BLaER1 treated with 17β-estradiol and CSF1 and Interleukin-3, amounts not matched to agents 10 nM and 100 nM (cell line): ENCODE results near the gene ZZZ3.
A peak's percentile ranks its signal among the peaks of the same experiment; 100 is the strongest.

ENCODE experiments used
- H3K27ac ChIP-seq, 11 experiments: shearing (Covaris generic); formaldehyde crosslinking; 2 replicates each; pipeline ENCODE4 v1.8.1; 2022
- H3K27me3 ChIP-seq, 11 experiments: shearing (Covaris generic); formaldehyde crosslinking; 2 replicates each; pipeline ENCODE4 v1.8.1; 2022
- H3K36me3 ChIP-seq, 11 experiments: shearing (Covaris generic); formaldehyde crosslinking; 2 replicates each; pipeline ENCODE4 v1.8.1; 2022
- H3K4me1 ChIP-seq, 10 experiments: shearing (Covaris generic); formaldehyde crosslinking; 2 replicates each; pipeline ENCODE4 v1.8.1; 2022
- H3K4me2 ChIP-seq, 11 experiments: shearing (Covaris generic); formaldehyde crosslinking; 2 replicates each; pipeline ENCODE4 v1.8.1; 2022
- H3K4me3 ChIP-seq, 10 experiments: shearing (Covaris generic); formaldehyde crosslinking; 2 replicates each; pipeline ENCODE4 v1.8.1; 2022
- H3K9ac ChIP-seq, 11 experiments: shearing (Covaris generic); formaldehyde crosslinking; 2 replicates each; pipeline ENCODE4 v1.8.1; 2022
- H3K9me3 ChIP-seq, 11 experiments: shearing (Covaris generic); formaldehyde crosslinking; replicated peaks in 1 of 11; 2 replicates each; pipeline ENCODE4 v1.8.1; 2022
- H4K20me1 ChIP-seq, 11 experiments: shearing (Covaris generic); formaldehyde crosslinking; 2 replicates each; pipeline ENCODE4 v1.8.1; 2022
- Cebpa-rat ChIP-seq, 11 experiments: shearing (Covaris generic); IDR thresholded peaks; 2 replicates each; pipeline ENCODE4 v1.8.1; 2022

The ZZZ3 gene

GRCh38 chr1:77673716-77674355 is 8.6 kb downstream of the ZZZ3 start:
- H3K4me2 ChIP-seq: no peak overlapping the region
- no peaks in the 10 kb centered on the region for H3K9me3 ChIP-seq
- no peaks in the 10 kb centered on the region for H3K27me3 ChIP-seq
- H4K20me1 ChIP-seq: peaks cover 50 to 100% (median 100%) of the 10 kb centered on the region in 11 experiments; a peak in 21 of 22 replicates
- no peak for TF ChIP-seq Cebpa-rat (IDR thresholded peaks at IDR 0.05)
- no peak overlapping the region for H3K4me3 ChIP-seq
- H3K36me3 ChIP-seq: peaks cover 3 to 30% (median 17%) of the 10 kb centered on the region in 11 experiments; a peak in 14 of 22 replicates
- peaks cover 0 to 17% (median 0%) of the 10 kb centered on the region in 10 experiments; a peak in 8 of 20 replicates for H3K4me1 ChIP-seq
- H3K27ac ChIP-seq: no peak overlapping the region
- H3K9ac ChIP-seq: no peak overlapping the region

GRCh38 chr1:77673030-77673429 is 9.4 kb downstream of the ZZZ3 start:
- H3K36me3 ChIP-seq: peaks cover 3 to 26% (median 17%) of the 10 kb centered on the region in 11 experiments; a peak in 14 of 22 replicates
- H3K9ac ChIP-seq: no peak overlapping the region
- H4K20me1 ChIP-seq: peaks cover 48 to 100% (median 100%) of the 10 kb centered on the region in 11 experiments; a peak in 21 of 22 replicates
- H3K9me3 ChIP-seq: no peaks in the 10 kb centered on the region
- H3K4me1 ChIP-seq: peaks cover 0 to 17% (median 0%) of the 10 kb centered on the region in 10 experiments; a peak in 8 of 20 replicates
- H3K27ac ChIP-seq: no peak overlapping the region
- H3K4me3 ChIP-seq: no peak overlapping the region
- no peak overlapping the region for H3K4me2 ChIP-seq
- TF ChIP-seq Cebpa-rat (IDR thresholded peaks at IDR 0.05): no peak
- no peaks in the 10 kb centered on the region for H3K27me3 ChIP-seq

GRCh38 chr1:77672374-77672773 is 10.1 kb downstream of the ZZZ3 start:
- Histone ChIP-seq H3K27ac (no peak overlapping the region), H3K9ac (no peak overlapping the region), H3K4me2 (0 out of 22 replicates have a peak overlapping the region, but pooled peaks of 1 of the 11 experiments have one; percentile 1), H3K4me3 (no peak overlapping the region), H3K27me3 (no peaks in the 10 kb centered on the region), H3K36me3 (peaks cover 3 to 25% (median 17%) of the 10 kb centered on the region in 11 experiments; a peak in 14 of 22 replicates), H3K4me1 (peaks cover 0 to 17% (median 0%) of the 10 kb centered on the region in 10 experiments; a peak in 7 of 20 replicates), H3K9me3 (no peaks in the 10 kb centered on the region), H4K20me1 (peaks cover 53 to 100% (median 100%) of the 10 kb centered on the region in 11 experiments; a peak in 21 of 22 replicates)
- no peak for TF ChIP-seq Cebpa-rat (IDR thresholded peaks at IDR 0.05)

GRCh38 chr1:77671836-77672235 is 10.6 kb downstream of the ZZZ3 start:
- Histone ChIP-seq H3K9me3 (no peaks in the 10 kb centered on the region), H3K36me3 (peaks cover 3 to 20% (median 13%) of the 10 kb centered on the region in 11 experiments; a peak in 14 of 22 replicates), H3K4me2 (0 out of 22 replicates have a peak overlapping the region, but pooled peaks of 1 of the 11 experiments have one; percentile 1), H3K27ac (no peak overlapping the region), H3K4me1 (peaks cover 0 to 17% (median 0%) of the 10 kb centered on the region in 10 experiments; a peak in 7 of 20 replicates), H4K20me1 (peaks cover 48 to 100% (median 100%) of the 10 kb centered on the region in 11 experiments; a peak in 21 of 22 replicates), H3K9ac (no peak overlapping the region), H3K27me3 (no peaks in the 10 kb centered on the region), H3K4me3 (no peak overlapping the region)
- no peak for TF ChIP-seq Cebpa-rat (IDR thresholded peaks at IDR 0.05)

GRCh38 chr1:77670330-77670729 is 12.1 kb downstream of the ZZZ3 start:
- H3K9ac ChIP-seq: no peak overlapping the region
- H3K27ac ChIP-seq: no peak overlapping the region
- H3K27me3 ChIP-seq: no peaks in the 10 kb centered on the region
- peaks cover 3 to 22% (median 12%) of the 10 kb centered on the region in 11 experiments; a peak in 10 of 22 replicates for H3K36me3 ChIP-seq
- no peak overlapping the region for H3K4me3 ChIP-seq
- no peak for TF ChIP-seq Cebpa-rat (IDR thresholded peaks at IDR 0.05)
- H3K4me1 ChIP-seq: peaks cover 0 to 17% (median 0%) of the 10 kb centered on the region in 10 experiments; a peak in 7 of 20 replicates
- H3K9me3 ChIP-seq: 0 out of 22 replicates have a peak, but pooled peaks cover 0 to 4% (median 0%) of the 10 kb centered on the region in 11 experiments
- no peak overlapping the region for H3K4me2 ChIP-seq
- peaks cover 52 to 100% (median 99%) of the 10 kb centered on the region in 11 experiments; a peak in 21 of 22 replicates for H4K20me1 ChIP-seq

GRCh38 chr1:77668924-77669449 is 13.5 kb downstream of the ZZZ3 start:
- Histone ChIP-seq H3K4me3 (no peak overlapping the region), H3K9ac (no peak overlapping the region), H3K9me3 (0 out of 22 replicates have a peak, but pooled peaks cover 0 to 4% (median 0%) of the 10 kb centered on the region in 11 experiments), H3K36me3 (peaks cover 0 to 16% (median 11%) of the 10 kb centered on the region in 11 experiments; a peak in 9 of 22 replicates), H4K20me1 (peaks cover 49 to 100% (median 99%) of the 10 kb centered on the region in 11 experiments; a peak in 21 of 22 replicates), H3K4me2 (no peak overlapping the region), H3K27ac (no peak overlapping the region), H3K4me1 (peaks cover 0 to 17% (median 0%) of the 10 kb centered on the region in 10 experiments; a peak in 7 of 20 replicates), H3K27me3 (no peaks in the 10 kb centered on the region)
- no peak for TF ChIP-seq Cebpa-rat (IDR thresholded peaks at IDR 0.05)

- Histone ChIP-seq H3K9ac (no peak overlapping the region), H3K27ac (no peak overlapping the region), H3K9me3 (0 out of 22 replicates have a peak, but pooled peaks cover 0 to 4% (median 0%) of the 10 kb centered on the region in 11 experiments), H3K27me3 (no peaks in the 10 kb centered on the region), H3K4me3 (no peak overlapping the region), H3K4me1 (no peaks in the 10 kb centered on the region), H4K20me1 (peaks cover 52 to 100% (median 99%) of the 10 kb centered on the region in 11 experiments), H3K4me2 (no peak overlapping the region), H3K36me3 (peaks cover 7 to 29% (median 16%) of the 10 kb centered on the region in 11 experiments; a peak in 17 of 22 replicates)
- no peak for TF ChIP-seq Cebpa-rat (IDR thresholded peaks at IDR 0.05)
Observed at GRCh38 chr1:77664939-77665516, 17.4 kb downstream of the ZZZ3 start.

- peaks cover 0 to 4% (median 0%) of the 10 kb centered on the region in 10 experiments; a peak in 1 of 20 replicates for H3K4me1 ChIP-seq
- H3K27ac ChIP-seq: no peak overlapping the region
- no peak overlapping the region for H3K9ac ChIP-seq
- peaks cover 66 to 100% (median 99%) of the 10 kb centered on the region in 11 experiments for H4K20me1 ChIP-seq
- no peaks in the 10 kb centered on the region for H3K27me3 ChIP-seq
- TF ChIP-seq Cebpa-rat (IDR thresholded peaks at IDR 0.05): no peak
- H3K9me3 ChIP-seq: 0 out of 22 replicates have a peak, but pooled peaks cover 0 to 4% (median 0%) of the 10 kb centered on the region in 11 experiments
- peaks cover 15 to 59% (median 29%) of the 10 kb centered on the region in 11 experiments; a peak in 18 of 22 replicates for H3K36me3 ChIP-seq
- H3K4me2 ChIP-seq: no peak overlapping the region
- H3K4me3 ChIP-seq: no peak overlapping the region
Observed at GRCh38 chr1:77661696-77662095, 20.8 kb downstream of the ZZZ3 start.
